H9 (cell line): ENCODE measurements around the gene GARIN5A. TPM values are rescaled to one million over a fixed set of nuclear protein-coding genes. Genes with fewer than 3 reads are reported as not detected.
A peak's percentile ranks its signal among the peaks of the same experiment; 100 is the strongest.

ENCODE experiments used
- DNase-seq: peaks from one replicate; pipeline ENCODE4 v3.0.0-alpha.2; 2017
- H2AFZ ChIP-seq: one replicate; pipeline ENCODE4 v1.6.1; 2013; ENCODE audit warnings: mild to moderate bottlenecking, low read length, control low read depth, moderate library complexity
- H2AK5ac ChIP-seq: 2 replicates; pipeline ENCODE4 v1.6.1; 2013; ENCODE audit warnings: low read length, control low read depth, mixed read lengths; ENCODE audit not compliant: insufficient read length
- H2BK120ac ChIP-seq: one replicate; pipeline ENCODE4 v1.6.1; 2013; ENCODE audit warnings: low read depth, mild to moderate bottlenecking, low read length, control low read depth, inconsistent platforms; ENCODE audit not compliant: poor library complexity, severe bottlenecking
- H2BK12ac ChIP-seq: 2 replicates; pipeline ENCODE4 v1.6.1; 2013; ENCODE audit warnings: low read length, control low read depth, mixed read lengths, low read depth; ENCODE audit not compliant: insufficient read length
- H2BK15ac ChIP-seq: 2 replicates; pipeline ENCODE4 v1.6.1; 2013; ENCODE audit warnings: low read depth, low read length, control low read depth
- H2BK20ac ChIP-seq: one replicate; pipeline ENCODE4 v1.6.1; 2013; ENCODE audit warnings: low read depth, mild to moderate bottlenecking, low read length, control low read depth, inconsistent platforms; ENCODE audit not compliant: poor library complexity, severe bottlenecking
- H2BK5ac ChIP-seq: 2 replicates; pipeline ENCODE4 v1.6.1; 2013; ENCODE audit warnings: low read length, control low read depth, mixed read lengths; ENCODE audit not compliant: insufficient read length
- H3K14ac ChIP-seq: 2 replicates; pipeline ENCODE4 v1.6.1; 2013; ENCODE audit warnings: low read length, control low read depth; ENCODE audit not compliant: insufficient read depth
- H3K18ac ChIP-seq: 2 replicates; pipeline ENCODE4 v1.6.1; 2013; ENCODE audit warnings: low read depth, mild to moderate bottlenecking, mixed read lengths, low read length, control low read depth; ENCODE audit not compliant: insufficient read length
- H3K23ac ChIP-seq: 2 replicates; pipeline ENCODE4 v1.6.1; 2013; ENCODE audit warnings: low read length, control low read depth, mixed read lengths, low read depth; ENCODE audit not compliant: insufficient read length
- H3K23me2 ChIP-seq: 2 replicates; pipeline ENCODE4 v1.6.1; 2013; ENCODE audit warnings: low read depth, mild to moderate bottlenecking, mixed read lengths, low read length, control low read depth; ENCODE audit not compliant: insufficient read length, poor library complexity, severe bottlenecking
- H3K27ac ChIP-seq: 2 replicates; pipeline ENCODE4 v1.5.1; 2013; ENCODE audit warnings: low read length, control low read depth, mixed read lengths, low read depth; ENCODE audit not compliant: insufficient read length
- H3K27me3 ChIP-seq: 2 replicates; pipeline ENCODE4 v1.6.1; 2013; ENCODE audit warnings: low read length, control low read depth, inconsistent platforms; ENCODE audit not compliant: insufficient read depth
- H3K4ac ChIP-seq: 2 replicates; pipeline ENCODE4 v1.6.1; 2013; ENCODE audit warnings: low read depth, mild to moderate bottlenecking, control low read depth, inconsistent platforms, low read length, moderate library complexity
- H3K4me1 ChIP-seq: 2 replicates; pipeline ENCODE4 v1.6.1; 2013; ENCODE audit warnings: low read length, control low read depth, inconsistent platforms; ENCODE audit not compliant: insufficient read depth
- H3K4me2 ChIP-seq: 2 replicates; pipeline ENCODE4 v1.6.1; 2013; ENCODE audit warnings: low read length, control low read depth, mixed read lengths; ENCODE audit not compliant: insufficient read length, insufficient read depth
- H3K56ac ChIP-seq: 2 replicates; pipeline ENCODE4 v1.6.1; 2013; ENCODE audit warnings: low read depth, mild to moderate bottlenecking, mixed read lengths, low read length, control low read depth; ENCODE audit not compliant: insufficient read length
- H3K79me1 ChIP-seq: 2 replicates; pipeline ENCODE4 v1.6.1; 2013; ENCODE audit warnings: low read depth, mild to moderate bottlenecking, moderate library complexity, low read length, control low read depth, inconsistent platforms; ENCODE audit not compliant: insufficient read depth, poor library complexity, severe bottlenecking
- H3K79me2 ChIP-seq: 2 replicates; pipeline ENCODE4 v1.6.1; 2013; ENCODE audit warnings: low read length, control low read depth, inconsistent platforms; ENCODE audit not compliant: insufficient read depth
- H3K9ac ChIP-seq: 2 replicates; pipeline ENCODE4 v1.6.1; 2013; ENCODE audit warnings: low read length, control low read depth, mixed read lengths; ENCODE audit not compliant: insufficient read length; ENCODE audit errors: extremely low read depth
- H3K9me3 ChIP-seq: one replicate; pipeline ENCODE4 v1.6.1; 2013; ENCODE audit warnings: low read depth, low read length, inconsistent platforms; ENCODE audit not compliant: control insufficient read depth
- H3T11ph ChIP-seq: one replicate; pipeline ENCODE4 v1.6.1; 2013; ENCODE audit warnings: mild to moderate bottlenecking, low read length, control low read depth, inconsistent platforms
- H4K20me1 ChIP-seq: one replicate; pipeline ENCODE4 v1.6.1; 2013; ENCODE audit not compliant: control insufficient read depth, insufficient read length, insufficient read depth
- H4K5ac ChIP-seq: 2 replicates; pipeline ENCODE4 v1.6.1; 2013; ENCODE audit warnings: low read depth, mild to moderate bottlenecking, mixed read lengths, low read length, control low read depth; ENCODE audit not compliant: insufficient read length
- H4K8ac ChIP-seq: replicated peaks from 2 replicates; pipeline ENCODE4 v1.6.1; 2013; ENCODE audit warnings: low read length, control low read depth, mixed read lengths, low read depth; ENCODE audit not compliant: insufficient read length
- H4K91ac ChIP-seq: 2 replicates; pipeline ENCODE4 v1.6.1; 2013; ENCODE audit warnings: low read depth, mild to moderate bottlenecking, moderate library complexity, mixed read lengths, low read length, control low read depth; ENCODE audit not compliant: insufficient read length
- H3K27ac Mint-ChIP-seq, 3 experiments: 2 replicates in 2 of 3; 3 replicates in 1 of 3; pipeline ENCODE4 v1.8.0; 2020 to 2021; ENCODE audit warnings: mixed read lengths in 3 of 3, mild to moderate bottlenecking in 1 of 3, moderate library complexity in 1 of 3
- H3K27me3 Mint-ChIP-seq: 2 replicates; pipeline ENCODE4 v1.8.0; 2021; ENCODE audit warnings: low read depth, mild to moderate bottlenecking, moderate library complexity, mixed read lengths
- H3K36me3 Mint-ChIP-seq, 3 experiments: 2 replicates in 2 of 3; 3 replicates in 1 of 3; pipeline ENCODE4 v1.8.0; 2020 to 2021; ENCODE audit warnings: low read depth in 3 of 3, mixed read lengths in 3 of 3; ENCODE audit not compliant: insufficient read depth in 1 of 3
- H3K4me1 Mint-ChIP-seq, 2 experiments: 2 replicates each; pipeline ENCODE4 v1.8.0; 2020; ENCODE audit warnings: mixed read lengths in 2 of 2
- H3K4me3 Mint-ChIP-seq, 2 experiments: 2 replicates in 1 of 2; 3 replicates in 1 of 2; pipeline ENCODE4 v1.8.0; 2020 to 2021; ENCODE audit warnings: mild to moderate bottlenecking in 2 of 2, mixed read lengths in 2 of 2, moderate library complexity in 1 of 2
- H3K9me3 Mint-ChIP-seq, 2 experiments: 2 replicates in 1 of 2; 3 replicates in 1 of 2; pipeline ENCODE4 v1.8.0; 2020; ENCODE audit warnings: mild to moderate bottlenecking in 2 of 2, mixed read lengths in 2 of 2, moderate library complexity in 1 of 2
- WGBS: extraction: QIAGEN DNeasy Blood & Tissue Kit; methylation state at CpG from one replicate; pipeline ENCODE4 v1.1.7; 2013; ENCODE audit warnings: missing lambda C conversion rate, low lambda C conversion rate, mixed read lengths; ENCODE audit not compliant: insufficient read length; ENCODE audit errors: extremely low coverage; 5-methylcytosine and 5-hydroxymethylcytosine counted together
- total RNA-seq: library from RNA; stranded (reverse); gene quantifications from 2 replicates; pipeline ENCODE4 v1.2.1, GENCODE V29; 2021
- TF ChIP-seq, protein P1 (sequence below): fragments of 200-600 bp; sonication (generic); conservative IDR thresholded peaks from 3 replicates; pipeline ENCODE4 v1.8.0; 2021; ENCODE audit warnings: antibody characterized with exemption, mild to moderate bottlenecking

Gene GARIN5A
- total RNA-seq, 1 experiment from 2014 or later: 9.5 TPM

DNA sequence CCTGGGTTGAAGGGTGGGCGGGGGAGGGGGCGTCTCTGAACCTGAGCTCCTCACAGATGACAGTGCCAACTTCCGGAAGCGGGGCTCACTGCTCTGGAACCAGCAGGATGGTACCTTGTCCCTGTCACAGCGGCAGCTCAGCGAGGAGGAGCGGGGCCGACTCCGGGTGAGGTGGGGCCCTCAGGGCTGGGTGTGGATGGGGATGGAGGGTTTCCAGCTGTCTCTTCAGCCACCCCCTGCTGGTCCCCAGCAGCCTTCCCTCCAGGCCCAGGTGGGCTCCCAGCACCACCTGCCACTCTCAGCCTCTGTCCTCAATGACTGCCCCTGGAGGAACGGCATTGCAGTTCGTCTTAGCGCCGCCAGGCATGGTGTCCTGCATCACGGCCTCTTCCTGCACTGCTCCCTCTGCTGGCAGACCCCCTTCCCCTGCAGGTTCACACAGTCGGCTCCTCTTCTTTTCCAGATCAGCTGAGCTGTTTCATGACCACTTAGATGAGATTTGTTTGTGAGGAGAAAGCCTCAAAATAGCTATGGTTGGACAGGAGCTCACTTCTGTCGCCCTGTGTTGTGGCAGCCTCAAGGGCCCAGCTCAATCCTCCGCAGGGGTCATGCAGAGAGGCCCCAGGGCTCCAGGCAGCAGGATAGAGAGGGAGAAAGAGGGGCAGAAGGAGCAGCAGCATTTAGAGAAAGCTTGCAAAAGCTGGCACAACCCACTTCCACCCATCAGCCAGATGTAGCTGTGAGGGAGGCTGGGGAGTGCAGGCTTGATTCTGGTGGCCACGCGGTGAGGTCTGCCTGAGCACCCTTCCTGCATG is 2.5 kb upstream of the GARIN5A start:
- H3K27me3 ChIP-seq: no peaks in the 10 kb centered on the region
- Mint-ChIP-seq H3K4me1 (peaks cover 8 to 21% of the 10 kb centered on the region in 2 experiments), H3K4me3 (peak overlapping the region in 1 of 2 experiments; percentile 34; a peak in 1 of 5 replicates), H3K9me3 (peaks cover 10 to 21% of the 10 kb centered on the region in 2 experiments), H3K36me3 (peaks cover 44 to 53% (median 50%) of the 10 kb centered on the region in 3 experiments), H3K27me3 (peaks cover 4% of the 10 kb centered on the region; the same call in 1 of the 2 replicates), H3K27ac (peak overlapping the region in 2 of 3 experiments; percentile 74 to 94; a peak in 2 of 7 replicates)
- H3K79me2 ChIP-seq: peaks cover 5% of the 10 kb centered on the region; the same call in 1 of the 2 replicates
- no peak overlapping the region for H2AK5ac ChIP-seq
- H2BK120ac ChIP-seq: no peak overlapping the region
- no peak overlapping the region for H2BK20ac ChIP-seq
- no peak overlapping the region for H3T11ph ChIP-seq
- no peak overlapping the region for H3K9ac ChIP-seq
- H3K4me2 ChIP-seq: no peak overlapping the region
- H4K20me1 ChIP-seq: no peaks in the 10 kb centered on the region
- H2BK5ac ChIP-seq: no peak overlapping the region
- H3K18ac ChIP-seq: no peak overlapping the region
- no peak overlapping the region for H2AFZ ChIP-seq
- H3K23me2 ChIP-seq: no peaks in the 10 kb centered on the region
- WGBS: no CpG with 5 or more reads among the region's 19 CpGs
- no peak overlapping the region for H3K14ac ChIP-seq
- H3K9me3 ChIP-seq: peaks cover 7% of the 10 kb centered on the region
- H3K23ac ChIP-seq: no peak overlapping the region
- H2BK12ac ChIP-seq: no peak overlapping the region
- H3K56ac ChIP-seq: no peak overlapping the region
- DNase-seq: peak; percentile 83
- TF ChIP-seq, protein P1, sequence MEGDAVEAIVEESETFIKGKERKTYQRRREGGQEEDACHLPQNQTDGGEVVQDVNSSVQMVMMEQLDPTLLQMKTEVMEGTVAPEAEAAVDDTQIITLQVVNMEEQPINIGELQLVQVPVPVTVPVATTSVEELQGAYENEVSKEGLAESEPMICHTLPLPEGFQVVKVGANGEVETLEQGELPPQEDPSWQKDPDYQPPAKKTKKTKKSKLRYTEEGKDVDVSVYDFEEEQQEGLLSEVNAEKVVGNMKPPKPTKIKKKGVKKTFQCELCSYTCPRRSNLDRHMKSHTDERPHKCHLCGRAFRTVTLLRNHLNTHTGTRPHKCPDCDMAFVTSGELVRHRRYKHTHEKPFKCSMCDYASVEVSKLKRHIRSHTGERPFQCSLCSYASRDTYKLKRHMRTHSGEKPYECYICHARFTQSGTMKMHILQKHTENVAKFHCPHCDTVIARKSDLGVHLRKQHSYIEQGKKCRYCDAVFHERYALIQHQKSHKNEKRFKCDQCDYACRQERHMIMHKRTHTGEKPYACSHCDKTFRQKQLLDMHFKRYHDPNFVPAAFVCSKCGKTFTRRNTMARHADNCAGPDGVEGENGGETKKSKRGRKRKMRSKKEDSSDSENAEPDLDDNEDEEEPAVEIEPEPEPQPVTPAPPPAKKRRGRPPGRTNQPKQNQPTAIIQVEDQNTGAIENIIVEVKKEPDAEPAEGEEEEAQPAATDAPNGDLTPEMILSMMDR: peak; percentile 90
- peaks cover 9% of the 10 kb centered on the region for H3K79me1 ChIP-seq
- H4K91ac ChIP-seq: no peak overlapping the region
- H4K5ac ChIP-seq: no peak overlapping the region
- no peak overlapping the region for H2BK15ac ChIP-seq
- no peak overlapping the region for H3K4ac ChIP-seq
- H3K4me1 ChIP-seq: peaks cover 4% of the 10 kb centered on the region; the same call in 1 of the 2 replicates
- H3K27ac ChIP-seq: no peak overlapping the region
- H4K8ac ChIP-seq: no peak overlapping the region
